Esophagus muscularis mucosa (tissue), 4 donors: Measurements from ENCODE around the gene KDM7A. TPM values are rescaled to one million over a fixed set of nuclear protein-coding genes. Genes with fewer than 3 reads are reported as not detected.
"Not testable (repeated sequence)": the region's sequence is repeated elsewhere in the genome, so short reads cannot be mapped to it uniquely, and the experiment has no call there.

Source experiments
- DNase-seq: peaks from one replicate; pipeline ENCODE4 v3.0.0-alpha.2; 2017; ENCODE audit errors: extremely low spot score
- H3K27ac ChIP-seq, 4 donors: fragments of 200-600 bp; sonication (generic); replicated peaks in 1 of 4; 1 replicate in 3 of 4; 2 replicates in 1 of 4; pipeline ENCODE4 v1.5.1; 2016 to 2019; ENCODE audit warnings: mild to moderate bottlenecking in 1 of 4
- H3K27me3 ChIP-seq, 4 donors: fragments of 200-600 bp; sonication (generic); one replicate each; pipeline versions ENCODE4 v1.5.1 to v1.6.0; 2016 to 2019
- H3K36me3 ChIP-seq, 4 donors: fragments of 200-600 bp; sonication (generic); one replicate each; pipeline ENCODE4 v1.5.1; 2016 to 2019
- H3K4me1 ChIP-seq, 4 donors: fragments of 200-600 bp; sonication (generic); one replicate each; pipeline ENCODE4 v1.5.1; 2016 to 2019
- H3K4me3 ChIP-seq, 4 donors: fragments of 200-600 bp; sonication (generic); 1 replicate in 2 of 4; 2 replicates in 2 of 4; pipeline ENCODE4 v1.5.1; 2016 to 2019; ENCODE audit warnings: mild to moderate bottlenecking in 4 of 4, moderate library complexity in 1 of 4
- H3K9me3 ChIP-seq, 4 donors: fragments of 200-600 bp; sonication (generic); 1 replicate in 3 of 4; 2 replicates in 1 of 4; pipeline ENCODE4 v1.5.1; 2016 to 2019
- CTCF ChIP-seq, 3 experiments: fragments of 200-600 bp in 2 of 3; fragments of 450-650 bp in 1 of 3; sonication (generic) in 2 of 3; IDR thresholded peaks; one replicate each; pipeline ENCODE4 v1.5.1; 2017 to 2019; ENCODE audit warnings: antibody characterized with exemption in 3 of 3, mild to moderate bottlenecking in 2 of 3, moderate library complexity in 1 of 3
- EP300 ChIP-seq: sonication (generic); formaldehyde crosslinking; IDR thresholded peaks from one replicate; pipeline ENCODE4 v1.6.1; 2017; ENCODE audit warnings: antibody characterized with exemption
- POLR2A ChIP-seq: fragments of 450-650 bp; IDR thresholded peaks from one replicate; pipeline ENCODE4 v1.6.1; 2017; ENCODE audit warnings: antibody characterized with exemption, moderate library complexity, mild to moderate bottlenecking, low read depth
- POLR2AphosphoS5 ChIP-seq, 2 donors: sonication (generic); formaldehyde crosslinking; IDR thresholded peaks; one replicate each; pipeline ENCODE4 v1.6.1; 2017; ENCODE audit warnings: antibody characterized with exemption in 2 of 2
- WGBS: methylation state at CpG from one replicate; pipeline ENCODE4 v1.1.5; 2018; 5-methylcytosine and 5-hydroxymethylcytosine counted together
- intact Hi-C: fragments of 100-400 bp; cut with DNase I; formaldehyde crosslinking; loops from one replicate; pipeline ENCODE4 v1.15.1; 2023
- total RNA-seq, 4 donors: library from RNA; depleted of rRNA; stranded (reverse); fragments of >200 nt; gene quantifications; one replicate each; pipeline versions ENCODE4 v1.1.0 to v1.2.1, GENCODE V29; 2016

KDM7A gene
- total RNA-seq, 4 donors from 2014 or later = 13.5 to 23.7 (median 19.5) TPM

GRCh38 chr7:140121326-140121725 is 55.5 kb downstream of the KDM7A start:
- Histone ChIP-seq H3K27me3 (no peaks in the 10 kb centered on the region), H3K9me3 (no peaks in the 10 kb centered on the region), H3K4me3 (no peak overlapping the region), H3K36me3 (peaks cover 10 to 65% (median 38%) of the 10 kb centered on the region in 4 donors), H3K27ac (no peak overlapping the region), H3K4me1 (no peaks in the 10 kb centered on the region)
- DNase-seq = no peak
- TF ChIP-seq EP300 (no peak), POLR2A (no peak), CTCF (IDR thresholded peaks at IDR 0.05) (no peak), POLR2AphosphoS5 (IDR thresholded peaks at IDR 0.05) (no peak)
- 52% methylated on average over 4 of the region's 4 CpGs for WGBS
- intact Hi-C loops = no loop called here

GRCh38 chr7:140114817-140115216 is 62.0 kb downstream of the KDM7A start:
- H3K4me1 ChIP-seq, DNase-seq, H3K27ac ChIP-seq, H3K27me3 ChIP-seq, intact Hi-C loops, H3K9me3 ChIP-seq, H3K4me3 ChIP-seq: not testable (repeated sequence)
- no CpG with 5 or more reads among the region's 31 CpGs for WGBS
- H3K36me3 ChIP-seq = peaks cover 28 to 82% (median 45%) of the 10 kb centered on the region in 4 donors

GRCh38 chr7:140108777-140109176 is 68.0 kb downstream of the KDM7A start:
- not testable (repeated sequence) for H3K4me1 ChIP-seq
- WGBS = 98% methylated on average over 7 of the region's 8 CpGs

GRCh38 chr7:140096459-140096858 is 80.3 kb downstream of the KDM7A start:
- Histone ChIP-seq H3K36me3 (peaks cover 64 to 99% (median 95%) of the 10 kb centered on the region in 4 donors), H3K9me3 (no peaks in the 10 kb centered on the region), H3K4me3 (no peak overlapping the region), H3K4me1 (no peaks in the 10 kb centered on the region), H3K27me3 (no peaks in the 10 kb centered on the region), H3K27ac (no peak overlapping the region)
- TF ChIP-seq EP300 = no peak
- no peak for TF ChIP-seq POLR2A
- TF ChIP-seq CTCF (IDR thresholded peaks at IDR 0.05) = no peak
- TF ChIP-seq POLR2AphosphoS5 (IDR thresholded peaks at IDR 0.05) = no peak
- intact Hi-C loops = no loop called here
- no peak for DNase-seq
- WGBS = 84% methylated on average over 4 of the region's 4 CpGs

More at GRCh38 chr7:140108777-140109176, 68.0 kb downstream of the KDM7A start:
- DNase-seq, H3K27me3 ChIP-seq, H3K27ac ChIP-seq, intact Hi-C loops, H3K9me3 ChIP-seq, H3K4me3 ChIP-seq: not testable (repeated sequence)
- peaks cover 32 to 57% (median 43%) of the 10 kb centered on the region in 4 donors for H3K36me3 ChIP-seq

GRCh38 chr7:140093375-140093774 is 83.4 kb downstream of the KDM7A start:
- Histone ChIP-seq H3K9me3 (no peaks in the 10 kb centered on the region), H3K4me1 (no peaks in the 10 kb centered on the region), H3K4me3 (no peak overlapping the region), H3K36me3 (peaks cover 59 to 95% (median 89%) of the 10 kb centered on the region in 4 donors), H3K27ac (no peak overlapping the region), H3K27me3 (no peaks in the 10 kb centered on the region)
- 88% methylated on average over 1 of the region's 1 CpG for WGBS
- DNase-seq = no peak
- no peak for TF ChIP-seq POLR2AphosphoS5 (IDR thresholded peaks at IDR 0.05)
- no peak for TF ChIP-seq CTCF (IDR thresholded peaks at IDR 0.05)
- TF ChIP-seq EP300 = no peak
- TF ChIP-seq POLR2A = no peak
- intact Hi-C loops = no loop called here

GRCh38 chr7:140085447-140085846 is 91.3 kb downstream of the KDM7A start:
- no peaks in the 10 kb centered on the region for H3K27me3 ChIP-seq
- no peaks in the 10 kb centered on the region for H3K9me3 ChIP-seq
- WGBS = 77% methylated on average over 2 of the region's 2 CpGs
- no peaks in the 10 kb centered on the region for H3K4me1 ChIP-seq
- no peak for DNase-seq
- H3K4me3 ChIP-seq = no peak overlapping the region
- H3K36me3 ChIP-seq = peaks cover 6 to 29% (median 17%) of the 10 kb centered on the region in 4 donors
- H3K27ac ChIP-seq = no peak overlapping the region
- TF ChIP-seq CTCF (IDR thresholded peaks at IDR 0.05) (no peak), POLR2AphosphoS5 (IDR thresholded peaks at IDR 0.05) (no peak), EP300 (no peak), POLR2A (no peak)
- intact Hi-C loops = no loop called here
